Fibroblast of pulmonary artery (primary cell): ENCODE results near the gene TMCO4.

Source experiments
- DNase-seq: peaks from one replicate; pipeline ENCODE4 v3.0.0-alpha.2; 2010; ENCODE audit warnings: low read depth
- H3K4me3 ChIP-seq: replicated peaks from 2 replicates; pipeline ENCODE4 v1.5.1; 2011; ENCODE audit warnings: low read depth, mild to moderate bottlenecking, control low read depth, low read length, moderate library complexity
- TF ChIP-seq, protein P1 (sequence below): IDR thresholded peaks from 2 replicates; pipeline ENCODE4 v1.5.1; 2011; ENCODE audit warnings: mild to moderate bottlenecking, control low read depth, low read length, inconsistent platforms; ENCODE audit errors: missing control alignments

Gene TMCO4

DNA sequence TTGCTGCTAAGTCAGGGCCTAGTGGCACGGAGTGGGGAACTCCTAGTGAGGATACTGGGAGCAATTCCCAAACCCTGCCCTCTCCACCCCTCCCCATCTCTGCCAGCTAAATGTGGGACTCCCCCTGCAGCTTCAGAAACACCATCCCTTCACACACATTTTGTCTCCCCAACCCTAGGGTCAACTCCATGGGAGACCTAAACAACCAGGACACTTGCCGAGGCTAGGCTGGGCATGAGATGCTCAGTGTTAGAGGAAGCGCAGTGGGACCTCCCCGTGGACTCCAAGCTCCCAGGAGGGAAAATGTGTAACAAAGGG, 13.9 kb upstream of the TMCO4 start:
- TF ChIP-seq, protein P1, sequence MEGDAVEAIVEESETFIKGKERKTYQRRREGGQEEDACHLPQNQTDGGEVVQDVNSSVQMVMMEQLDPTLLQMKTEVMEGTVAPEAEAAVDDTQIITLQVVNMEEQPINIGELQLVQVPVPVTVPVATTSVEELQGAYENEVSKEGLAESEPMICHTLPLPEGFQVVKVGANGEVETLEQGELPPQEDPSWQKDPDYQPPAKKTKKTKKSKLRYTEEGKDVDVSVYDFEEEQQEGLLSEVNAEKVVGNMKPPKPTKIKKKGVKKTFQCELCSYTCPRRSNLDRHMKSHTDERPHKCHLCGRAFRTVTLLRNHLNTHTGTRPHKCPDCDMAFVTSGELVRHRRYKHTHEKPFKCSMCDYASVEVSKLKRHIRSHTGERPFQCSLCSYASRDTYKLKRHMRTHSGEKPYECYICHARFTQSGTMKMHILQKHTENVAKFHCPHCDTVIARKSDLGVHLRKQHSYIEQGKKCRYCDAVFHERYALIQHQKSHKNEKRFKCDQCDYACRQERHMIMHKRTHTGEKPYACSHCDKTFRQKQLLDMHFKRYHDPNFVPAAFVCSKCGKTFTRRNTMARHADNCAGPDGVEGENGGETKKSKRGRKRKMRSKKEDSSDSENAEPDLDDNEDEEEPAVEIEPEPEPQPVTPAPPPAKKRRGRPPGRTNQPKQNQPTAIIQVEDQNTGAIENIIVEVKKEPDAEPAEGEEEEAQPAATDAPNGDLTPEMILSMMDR, result no peak
- no peak for DNase-seq
- H3K4me3 ChIP-seq, result no peak overlapping the region

DNA sequence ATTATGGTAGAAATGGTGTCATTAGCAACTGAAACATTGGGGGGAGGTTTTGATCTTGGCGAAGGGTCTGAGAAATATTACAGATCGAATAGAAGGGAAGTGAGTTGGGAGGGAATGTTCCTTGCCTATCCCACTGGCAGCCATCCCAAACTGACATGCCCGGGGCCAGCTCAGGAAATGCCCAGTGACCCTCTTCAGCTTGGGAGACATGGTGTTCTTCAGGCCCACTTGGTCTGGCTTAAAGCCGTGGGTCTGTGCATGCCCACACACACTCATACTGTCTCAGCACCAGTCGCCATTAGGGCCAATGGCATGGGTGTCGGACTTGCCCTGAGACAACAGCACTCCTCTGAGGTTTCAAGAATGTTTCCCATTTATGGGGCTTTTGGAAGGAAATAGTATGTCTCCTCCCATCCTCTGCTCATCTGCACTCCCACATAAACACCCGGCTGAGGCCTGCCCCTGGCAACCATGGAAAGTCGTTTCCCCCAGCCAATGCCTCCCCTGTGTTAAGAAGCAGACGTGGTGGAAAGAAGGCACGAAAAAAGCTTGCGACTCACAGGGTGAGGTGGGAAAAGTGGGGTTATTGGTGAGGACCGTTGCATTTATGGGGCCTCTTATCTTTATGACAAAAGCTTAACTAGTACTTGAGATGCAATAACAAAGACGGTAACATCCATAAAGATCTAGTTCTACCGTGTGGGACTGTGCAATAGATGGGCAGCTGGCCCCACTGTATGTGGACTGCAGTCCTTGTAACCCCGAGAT, 13.3 kb upstream of the TMCO4 start:
- TF ChIP-seq, protein P1, result no peak
- no peak overlapping the region for H3K4me3 ChIP-seq
- DNase-seq, result peak; percentile 13

DNA sequence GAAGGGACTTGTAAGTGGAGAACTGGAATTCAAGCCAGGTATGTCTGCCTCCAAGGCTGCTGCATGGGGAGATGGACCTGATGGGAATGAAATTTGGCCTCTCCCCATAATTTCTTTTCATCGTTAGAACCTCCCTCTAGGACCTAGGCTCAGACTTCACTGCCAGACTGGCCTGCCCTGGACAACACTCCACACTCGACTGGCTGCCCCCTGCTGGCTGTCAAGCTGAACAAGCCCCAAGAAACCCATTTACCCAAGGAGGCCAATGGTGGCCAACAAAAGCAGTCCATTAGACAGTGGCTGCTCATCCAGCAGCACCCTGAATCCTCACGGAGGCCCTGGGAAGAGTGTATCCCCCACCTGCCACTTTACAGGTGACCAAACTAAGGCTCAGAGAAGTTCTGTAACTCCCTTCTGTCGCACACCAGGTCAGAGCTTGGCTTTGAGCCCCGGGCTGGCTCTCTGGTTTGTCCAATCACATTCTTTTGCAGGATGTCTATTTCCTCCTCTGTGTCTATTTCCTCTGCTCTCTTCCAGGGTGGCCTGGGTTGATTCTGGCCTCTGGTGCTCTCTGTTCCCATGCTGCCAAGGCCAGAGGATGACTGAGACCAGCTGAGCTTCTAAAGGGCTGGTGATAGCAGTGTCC, 11.6 kb upstream of the TMCO4 start:
- H3K4me3 ChIP-seq, result no peak overlapping the region
- DNase-seq, result peak; percentile 65
- TF ChIP-seq, protein P1, result peak; percentile 70

GRCh38 chr1:19809044-19809750, 9.5 kb upstream of the TMCO4 start:
- no peak for DNase-seq
- H3K4me3 ChIP-seq, result no peak overlapping the region
- TF ChIP-seq, protein P1, result no peak

GRCh38 chr1:19808351-19808750, 8.6 kb upstream of the TMCO4 start:
- no peak overlapping the region for H3K4me3 ChIP-seq
- DNase-seq, result no peak
- TF ChIP-seq, protein P1, result no peak

DNA sequence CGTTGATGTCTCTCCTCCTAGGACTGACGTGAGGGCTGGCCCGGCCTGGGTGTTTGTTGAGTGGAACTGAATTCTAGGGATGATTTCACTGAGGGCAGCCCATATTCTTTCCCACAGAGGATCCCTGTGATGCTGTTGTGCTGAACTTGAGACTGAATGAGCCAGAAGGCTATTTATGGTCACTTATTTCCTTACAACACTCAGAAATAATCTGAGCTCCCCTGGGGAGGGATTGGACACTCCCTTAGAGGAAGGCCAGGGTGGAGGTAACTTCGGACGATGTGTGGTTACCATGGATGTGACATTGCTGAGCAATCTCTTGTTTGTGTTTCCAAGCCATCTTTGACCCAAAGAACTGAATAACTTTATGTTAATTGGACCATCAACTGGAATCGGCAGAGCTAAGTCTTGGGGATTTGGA, 5.1 kb upstream of the TMCO4 start:
- TF ChIP-seq, protein P1, result no peak
- no peak overlapping the region for H3K4me3 ChIP-seq
- DNase-seq, result no peak
